ENCODE results near the gene ADH5.
"Not testable (repeated sequence)": the region's sequence is repeated elsewhere in the genome, so short reads cannot be mapped to it uniquely, and the experiment has no call there.

Gene ADH5

GRCh38 chr4:99099311-99099710 is 10.7 kb upstream of the ADH5 start:
- no peak for TF ChIP-seq CTCF (IDR thresholded peaks at IDR 0.05; ENCODE audit: extremely low read depth, missing control alignments)
- no peak for DNase-seq (ENCODE audit: low spot score)

GRCh38 chr4:99091841-99092240 is 3.3 kb upstream of the ADH5 start:
- not testable (repeated sequence) for DNase-seq (ENCODE audit: low spot score)

- no peak for TF ChIP-seq CTCF (IDR thresholded peaks at IDR 0.05; ENCODE audit: extremely low read depth, missing control alignments)
- DNase-seq (ENCODE audit: low spot score): no peak
Measured at GRCh38 chr4:99091216-99091575, 2.6 kb upstream of the ADH5 start.

- no peak for TF ChIP-seq CTCF (IDR thresholded peaks at IDR 0.05; ENCODE audit: extremely low read depth, missing control alignments)
- DNase-seq (ENCODE audit: low spot score): no peak
Measured at GRCh38 chr4:99090481-99091215, 2.1 kb upstream of the ADH5 start.

- TF ChIP-seq CTCF (IDR thresholded peaks at IDR 0.05; ENCODE audit: extremely low read depth, missing control alignments): no peak
- DNase-seq (ENCODE audit: low spot score): peak; percentile 42
Measured at GRCh38 chr4:99088023-99088449, 552 bp downstream of the ADH5 start.

- no peak for TF ChIP-seq CTCF (IDR thresholded peaks at IDR 0.05; ENCODE audit: extremely low read depth, missing control alignments)
- DNase-seq (ENCODE audit: low spot score): no peak
Measured at GRCh38 chr4:99084595-99084994, 4.0 kb downstream of the ADH5 start.

- TF ChIP-seq CTCF (IDR thresholded peaks at IDR 0.05; ENCODE audit: extremely low read depth, missing control alignments): no peak
- no peak for DNase-seq (ENCODE audit: low spot score)
Measured at GRCh38 chr4:99082192-99082591, 6.4 kb downstream of the ADH5 start.

- DNase-seq (ENCODE audit: low spot score): not testable (repeated sequence)
Measured at GRCh38 chr4:99080869-99081268, 7.7 kb downstream of the ADH5 start.

Data from GM20000 (cell line).